Measurements from ENCODE around the gene DOCK4. TPM values are rescaled to one million over a fixed set of nuclear protein-coding genes. Genes with fewer than 3 reads are reported as not detected.

Gene DOCK4
- total RNA-seq, 1 donor from 2014 or later, result 32.2 TPM

DNA sequence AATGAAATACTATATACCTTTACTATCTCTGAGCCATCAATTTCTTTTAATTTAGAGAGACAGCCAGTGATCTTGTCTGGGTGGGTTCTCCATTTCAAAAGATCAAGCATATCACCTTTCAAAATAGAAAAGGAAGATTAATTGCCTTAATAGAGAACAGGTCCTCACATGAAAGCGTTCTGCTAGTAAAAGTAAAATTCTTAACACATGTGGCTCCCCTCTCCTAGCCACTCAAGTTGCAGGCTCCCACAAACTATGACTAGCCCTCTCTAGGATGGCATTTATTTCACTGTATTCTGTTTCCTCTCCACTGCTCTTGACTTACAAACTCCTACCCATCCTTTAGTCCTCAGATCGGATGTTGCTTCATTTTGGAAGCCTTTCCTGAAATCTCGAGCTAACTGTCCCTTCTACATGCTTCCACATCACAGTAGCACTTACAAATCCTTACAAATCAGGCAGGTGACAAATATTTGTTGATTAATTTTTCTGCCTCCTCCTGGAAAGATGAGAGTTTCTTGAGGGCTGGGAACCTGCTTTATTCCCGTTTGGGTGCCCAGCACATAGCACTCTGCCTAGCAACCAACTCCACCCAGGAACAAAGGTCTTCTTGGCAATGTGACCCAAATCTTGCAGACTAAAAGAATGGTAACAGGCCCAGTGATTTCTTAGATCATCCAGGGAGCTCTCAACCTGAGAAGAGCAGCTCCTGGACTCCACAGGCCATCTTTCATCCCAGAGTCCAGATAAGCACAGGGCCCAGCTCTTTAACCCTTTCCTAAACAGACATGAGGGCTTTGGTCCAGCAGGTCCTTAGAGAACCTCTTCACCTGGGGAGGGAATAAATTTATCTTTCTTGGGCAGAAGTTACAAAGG lies 333.5 kb downstream of the DOCK4 start:
- FAIRE-seq, result no peak
- no peak overlapping the region for H3K4me3 Mint-ChIP-seq (ENCODE audit: unreplicated experiment)
- no peaks in the 10 kb centered on the region for H3K9me3 ChIP-seq (ENCODE audit: insufficient read depth, low read depth, low read length)
- H3K27me3 ChIP-seq (ENCODE audit: insufficient read depth, low read length), result no peaks in the 10 kb centered on the region
- no peaks in the 10 kb centered on the region for H4K20me1 ChIP-seq (ENCODE audit: insufficient read depth, low read length)
- TF ChIP-seq CTCF (IDR thresholded peaks at IDR 0.05; ENCODE audit: insufficient read depth, low read depth, low read length) (no peak), EZH2 (IDR thresholded peaks at IDR 0.05; ENCODE audit: insufficient read depth, low read length) (no peak)
- H3K79me2 ChIP-seq (ENCODE audit: insufficient read depth, low read length), result no peaks in the 10 kb centered on the region
- DNase-seq (ENCODE audit: low read depth), result no peak
- no peak overlapping the region for H3K4me3 ChIP-seq (ENCODE audit: insufficient read depth, low read depth, low read length)
- no peak overlapping the region for H3K4me2 ChIP-seq (ENCODE audit: low read length)
- no peaks in the 10 kb centered on the region for H3K36me3 ChIP-seq (ENCODE audit: insufficient read depth, low read length)
- H3K4me1 ChIP-seq (ENCODE audit: insufficient read depth, low read length), result no peaks in the 10 kb centered on the region
- H2AFZ ChIP-seq (ENCODE audit: low read depth, low read length), result no peak overlapping the region
- no peak overlapping the region for H3K27ac Mint-ChIP-seq (ENCODE audit: unreplicated experiment)
- no peaks in the 10 kb centered on the region for H3K9me3 Mint-ChIP-seq (ENCODE audit: unreplicated experiment)
- no peak overlapping the region for H3K9ac ChIP-seq (ENCODE audit: low read length)
- H3K4me1 Mint-ChIP-seq (ENCODE audit: low read depth, unreplicated experiment), result peaks cover 8% of the 10 kb centered on the region
- H3K36me3 Mint-ChIP-seq (ENCODE audit: low read depth, unreplicated experiment), result peaks cover 3% of the 10 kb centered on the region
- H3K27me3 Mint-ChIP-seq (ENCODE audit: low read depth, unreplicated experiment), result no peaks in the 10 kb centered on the region
- no peak overlapping the region for H3K27ac ChIP-seq (ENCODE audit: low read depth, low read length)

- H3K4me3 Mint-ChIP-seq (ENCODE audit: unreplicated experiment), result no peak overlapping the region
- H3K36me3 Mint-ChIP-seq (ENCODE audit: low read depth, unreplicated experiment), result peaks cover 5% of the 10 kb centered on the region
- DNase-seq (ENCODE audit: low read depth) (no peak), FAIRE-seq (no peak)
- H3K9me3 Mint-ChIP-seq (ENCODE audit: unreplicated experiment), result no peaks in the 10 kb centered on the region
- Histone ChIP-seq H3K9ac (ENCODE audit: low read length) (no peak overlapping the region), H4K20me1 (ENCODE audit: insufficient read depth, low read length) (no peaks in the 10 kb centered on the region), H3K27ac (ENCODE audit: low read depth, low read length) (no peak overlapping the region), H3K4me2 (ENCODE audit: low read length) (no peak overlapping the region), H3K27me3 (ENCODE audit: insufficient read depth, low read length) (no peaks in the 10 kb centered on the region), H3K79me2 (ENCODE audit: insufficient read depth, low read length) (no peaks in the 10 kb centered on the region), H3K4me3 (ENCODE audit: insufficient read depth, low read depth, low read length) (no peak overlapping the region), H3K4me1 (ENCODE audit: insufficient read depth, low read length) (no peaks in the 10 kb centered on the region), H2AFZ (ENCODE audit: low read depth, low read length) (no peak overlapping the region), H3K36me3 (ENCODE audit: insufficient read depth, low read length) (no peaks in the 10 kb centered on the region), H3K9me3 (ENCODE audit: insufficient read depth, low read depth, low read length) (no peaks in the 10 kb centered on the region)
- TF ChIP-seq EZH2 (IDR thresholded peaks at IDR 0.05; ENCODE audit: insufficient read depth, low read length) (no peak), CTCF (IDR thresholded peaks at IDR 0.05; ENCODE audit: insufficient read depth, low read depth, low read length) (no peak)
- H3K27me3 Mint-ChIP-seq (ENCODE audit: low read depth, unreplicated experiment), result no peaks in the 10 kb centered on the region
- peaks cover 8% of the 10 kb centered on the region for H3K4me1 Mint-ChIP-seq (ENCODE audit: low read depth, unreplicated experiment)
- H3K27ac Mint-ChIP-seq (ENCODE audit: unreplicated experiment), result no peak overlapping the region
Measured at GRCh38 chr7:111871283-111871682, 334.9 kb downstream of the DOCK4 start.

DNA sequence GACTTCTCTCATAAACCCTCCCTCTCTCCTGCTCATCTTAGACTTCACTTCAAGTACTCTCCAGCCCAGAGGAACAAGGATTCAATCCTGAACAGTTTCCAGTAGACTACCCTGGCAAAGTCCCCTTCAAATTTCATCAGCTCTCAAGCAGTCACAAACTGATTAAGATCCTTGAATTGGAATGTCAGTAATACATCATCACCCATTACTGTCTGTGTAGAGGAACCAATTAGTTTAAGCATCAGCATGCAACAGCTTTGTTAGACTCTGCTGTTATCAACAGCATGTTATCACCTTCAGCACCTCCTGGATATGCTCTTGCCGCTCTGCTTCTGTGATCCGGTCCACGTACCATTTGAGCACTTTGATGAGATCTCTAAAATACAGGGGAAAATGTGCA lies 336.9 kb downstream of the DOCK4 start:
- no peaks in the 10 kb centered on the region for H3K4me1 ChIP-seq (ENCODE audit: insufficient read depth, low read length)
- H3K9me3 Mint-ChIP-seq (ENCODE audit: unreplicated experiment), result no peaks in the 10 kb centered on the region
- peaks cover 11% of the 10 kb centered on the region for H3K36me3 Mint-ChIP-seq (ENCODE audit: low read depth, unreplicated experiment)
- no peaks in the 10 kb centered on the region for H3K36me3 ChIP-seq (ENCODE audit: insufficient read depth, low read length)
- H3K27ac ChIP-seq (ENCODE audit: low read depth, low read length), result no peak overlapping the region
- H2AFZ ChIP-seq (ENCODE audit: low read depth, low read length), result no peak overlapping the region
- DNase-seq (ENCODE audit: low read depth) (no peak), FAIRE-seq (no peak)
- no peaks in the 10 kb centered on the region for H4K20me1 ChIP-seq (ENCODE audit: insufficient read depth, low read length)
- TF ChIP-seq EZH2 (IDR thresholded peaks at IDR 0.05; ENCODE audit: insufficient read depth, low read length) (no peak), CTCF (IDR thresholded peaks at IDR 0.05; ENCODE audit: insufficient read depth, low read depth, low read length) (no peak)
- H3K4me1 Mint-ChIP-seq (ENCODE audit: low read depth, unreplicated experiment), result peaks cover 8% of the 10 kb centered on the region
- H3K27me3 ChIP-seq (ENCODE audit: insufficient read depth, low read length), result no peaks in the 10 kb centered on the region
- no peak overlapping the region for H3K4me3 Mint-ChIP-seq (ENCODE audit: unreplicated experiment)
- no peak overlapping the region for H3K9ac ChIP-seq (ENCODE audit: low read length)
- H3K79me2 ChIP-seq (ENCODE audit: insufficient read depth, low read length), result no peaks in the 10 kb centered on the region
- no peak overlapping the region for H3K27ac Mint-ChIP-seq (ENCODE audit: unreplicated experiment)
- no peak overlapping the region for H3K4me2 ChIP-seq (ENCODE audit: low read length)
- no peaks in the 10 kb centered on the region for H3K27me3 Mint-ChIP-seq (ENCODE audit: low read depth, unreplicated experiment)
- H3K4me3 ChIP-seq (ENCODE audit: insufficient read depth, low read depth, low read length), result no peak overlapping the region
- no peaks in the 10 kb centered on the region for H3K9me3 ChIP-seq (ENCODE audit: insufficient read depth, low read depth, low read length)
